HG03159 (cell line): Measurements from ENCODE around the gene GPT2.

ENCODE experiments used
- ATAC-seq: cut with Tn5 transposase; IDR thresholded peaks from one replicate; pipeline ENCODE4 v1.9.1; 2021; ENCODE audit warnings: mild to moderate bottlenecking, moderate library complexity; ENCODE audit not compliant: unreplicated experiment

GPT2 gene

DNA sequence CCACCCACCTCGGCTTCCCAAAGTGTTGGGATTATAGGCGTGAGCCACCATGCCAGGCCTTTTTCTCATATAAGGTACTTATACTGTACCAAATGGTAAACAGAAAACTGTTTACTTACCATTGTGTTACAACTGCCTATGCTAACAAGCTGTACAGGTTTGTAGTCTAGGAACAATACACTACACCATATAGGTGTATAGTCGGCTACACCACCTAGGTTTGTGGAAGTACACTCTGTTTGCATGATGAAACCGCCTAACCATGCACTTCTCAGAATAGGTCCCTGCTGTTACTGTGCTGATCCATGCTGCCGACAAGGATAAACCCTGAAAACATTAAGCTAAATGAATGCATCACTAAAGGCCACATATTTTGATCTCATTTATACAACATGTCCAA lies 70.4 kb downstream of the GPT2 start:
- no peak for ATAC-seq

DNA sequence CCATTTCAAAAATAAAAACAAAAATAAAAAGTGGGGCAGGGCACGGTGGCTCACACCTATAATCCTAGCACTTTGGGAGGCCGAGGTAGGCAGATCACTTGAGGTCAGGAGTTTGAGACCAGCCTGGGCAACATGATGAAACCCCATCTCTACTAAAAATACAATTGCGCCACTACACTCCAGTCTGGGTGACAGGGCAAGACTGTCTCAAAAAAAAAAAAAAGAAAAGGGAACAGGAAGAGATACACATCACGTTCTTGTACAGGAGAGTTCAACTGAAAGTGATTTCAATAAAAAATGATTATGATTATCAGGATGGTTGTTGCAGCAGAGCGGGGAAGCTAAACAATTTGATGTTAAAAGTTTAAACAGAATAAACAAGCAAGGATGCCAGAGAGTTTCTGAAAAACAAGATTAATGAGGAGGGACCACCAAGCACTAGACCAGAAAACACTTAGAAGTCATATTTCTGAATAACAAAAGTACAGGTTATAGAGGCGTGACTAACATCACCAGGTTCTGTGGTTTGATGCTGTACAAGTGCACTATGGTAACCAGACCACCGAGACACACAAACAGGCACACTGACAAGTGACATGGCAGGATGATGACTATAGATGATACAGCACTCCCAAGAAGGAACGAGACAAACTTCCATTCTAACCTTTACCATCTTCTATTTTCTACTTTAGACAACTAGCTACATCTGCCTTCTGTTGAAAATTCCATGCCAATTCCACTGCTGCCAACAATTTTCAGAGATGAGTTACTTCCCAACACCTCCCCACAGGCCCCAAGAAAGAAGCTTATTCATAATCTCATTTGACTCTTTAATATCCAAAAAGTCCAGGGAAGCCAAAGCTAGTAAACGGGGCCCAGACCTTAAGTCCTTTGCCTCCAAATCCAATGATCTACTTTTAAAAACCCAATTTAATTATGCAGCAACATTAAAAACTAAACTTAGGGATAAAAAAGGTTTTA lies 77.5 kb downstream of the GPT2 start:
- ATAC-seq: no peak

DNA sequence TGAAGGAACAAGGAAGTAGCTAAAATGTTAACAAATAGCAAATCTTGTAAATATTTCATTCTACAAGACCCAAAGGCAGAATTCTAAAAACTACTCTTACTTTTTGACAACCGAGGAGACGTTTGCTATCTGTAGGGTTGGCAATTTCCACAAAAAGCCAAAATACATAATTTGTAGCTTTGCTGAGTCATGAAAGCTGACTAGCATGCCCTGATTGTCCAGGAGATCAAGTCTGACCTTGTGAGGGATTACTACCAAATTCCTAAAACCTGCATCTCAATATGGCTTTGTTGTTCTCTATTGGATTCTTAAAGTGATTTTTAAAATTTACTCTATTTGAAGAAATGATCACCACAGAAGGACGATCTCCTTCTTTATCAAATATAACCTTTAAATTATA lies 78.5 kb downstream of the GPT2 start:
- ATAC-seq: no peak

DNA sequence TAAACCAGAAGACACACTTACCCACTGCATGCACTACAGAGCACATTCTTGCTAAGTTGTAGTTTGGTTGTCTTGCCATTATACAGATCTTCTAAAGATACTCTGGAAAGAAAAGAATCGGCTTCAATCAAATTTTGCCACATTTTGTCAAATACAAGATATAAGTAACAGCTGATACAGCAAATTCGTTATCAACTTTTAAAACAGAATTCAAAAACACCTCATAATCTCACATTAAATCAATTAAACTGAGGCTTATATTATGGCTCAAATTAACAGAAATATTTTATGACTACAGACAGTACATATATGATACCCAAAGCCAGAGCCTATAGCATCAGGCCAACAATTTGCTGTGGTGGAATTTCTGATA lies 83.9 kb downstream of the GPT2 start:
- ATAC-seq: no peak

DNA sequence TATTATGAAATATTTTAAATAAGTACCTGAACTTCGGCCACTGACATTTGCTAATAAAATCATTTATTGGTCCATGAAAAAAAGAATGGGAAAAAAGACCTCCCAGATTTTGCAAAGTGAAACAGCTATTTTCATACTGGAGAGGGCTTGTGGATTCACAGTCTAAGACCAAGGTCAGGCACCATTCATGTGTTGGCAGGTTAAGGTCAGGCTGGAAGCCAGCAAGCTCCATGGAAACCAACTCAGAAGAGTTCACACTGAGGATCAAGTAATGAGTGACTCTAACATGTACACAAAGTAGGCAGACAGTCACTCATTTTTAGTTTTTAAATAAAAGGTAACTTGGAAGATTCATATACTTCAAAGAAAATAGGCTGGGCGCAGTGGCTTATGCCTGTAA lies 85.9 kb downstream of the GPT2 start:
- ATAC-seq: no peak

DNA sequence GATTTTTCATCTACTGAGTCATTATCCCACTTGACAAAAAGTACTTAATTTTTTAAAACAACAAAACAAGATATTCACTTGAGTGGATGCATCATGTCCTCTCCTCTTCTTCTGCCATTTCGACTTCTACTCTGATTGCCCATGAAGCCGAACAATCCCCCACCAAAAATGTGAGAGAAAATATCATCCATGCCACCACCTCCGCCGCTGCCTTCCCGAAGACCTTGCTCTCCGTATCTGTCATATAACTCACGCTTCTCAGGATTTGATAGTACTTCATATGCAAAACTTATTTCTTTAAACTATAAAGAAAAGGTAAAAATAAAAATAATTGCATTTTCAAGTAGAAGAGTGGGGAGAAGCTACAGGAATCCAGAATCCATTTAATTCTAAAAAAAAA lies 87.1 kb downstream of the GPT2 start:
- ATAC-seq: no peak

DNA sequence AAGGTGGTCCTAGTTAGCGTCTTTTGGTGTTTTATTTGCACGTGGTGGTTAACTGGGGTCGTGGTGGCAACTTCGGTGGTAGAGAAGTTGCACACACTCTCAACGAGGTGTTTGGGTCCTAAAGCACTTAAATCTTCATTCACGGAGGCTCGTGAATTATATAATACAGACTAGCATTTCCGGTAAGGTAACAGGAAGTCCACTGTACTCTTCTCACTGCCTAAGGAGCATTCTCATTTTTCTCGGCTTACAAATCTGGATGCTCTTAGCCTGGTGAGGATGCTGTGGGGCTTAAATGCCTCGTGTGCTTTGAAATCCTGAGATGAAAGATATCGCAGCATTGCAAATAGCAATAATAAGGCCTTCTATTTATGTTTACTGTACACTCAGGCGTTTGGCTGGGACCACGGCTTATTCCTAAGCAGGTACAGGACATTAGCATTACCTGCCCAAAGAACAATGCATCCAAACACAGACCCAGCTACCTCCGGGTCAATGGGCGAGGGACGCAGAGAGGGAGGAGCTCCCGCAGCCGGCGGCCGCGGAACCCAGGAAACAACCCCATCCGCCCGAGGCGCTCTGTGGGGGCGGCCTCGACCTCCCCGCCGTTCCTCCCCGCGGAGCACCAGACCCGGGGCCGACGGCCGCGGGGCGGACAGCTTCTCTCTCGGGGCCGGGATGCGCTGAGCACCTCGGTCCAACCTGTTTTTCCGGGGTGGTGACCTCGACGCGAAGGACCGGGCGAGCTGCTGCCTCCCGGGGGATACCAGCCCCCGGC lies 88.5 kb downstream of the GPT2 start:
- ATAC-seq: peak; percentile 50

DNA sequence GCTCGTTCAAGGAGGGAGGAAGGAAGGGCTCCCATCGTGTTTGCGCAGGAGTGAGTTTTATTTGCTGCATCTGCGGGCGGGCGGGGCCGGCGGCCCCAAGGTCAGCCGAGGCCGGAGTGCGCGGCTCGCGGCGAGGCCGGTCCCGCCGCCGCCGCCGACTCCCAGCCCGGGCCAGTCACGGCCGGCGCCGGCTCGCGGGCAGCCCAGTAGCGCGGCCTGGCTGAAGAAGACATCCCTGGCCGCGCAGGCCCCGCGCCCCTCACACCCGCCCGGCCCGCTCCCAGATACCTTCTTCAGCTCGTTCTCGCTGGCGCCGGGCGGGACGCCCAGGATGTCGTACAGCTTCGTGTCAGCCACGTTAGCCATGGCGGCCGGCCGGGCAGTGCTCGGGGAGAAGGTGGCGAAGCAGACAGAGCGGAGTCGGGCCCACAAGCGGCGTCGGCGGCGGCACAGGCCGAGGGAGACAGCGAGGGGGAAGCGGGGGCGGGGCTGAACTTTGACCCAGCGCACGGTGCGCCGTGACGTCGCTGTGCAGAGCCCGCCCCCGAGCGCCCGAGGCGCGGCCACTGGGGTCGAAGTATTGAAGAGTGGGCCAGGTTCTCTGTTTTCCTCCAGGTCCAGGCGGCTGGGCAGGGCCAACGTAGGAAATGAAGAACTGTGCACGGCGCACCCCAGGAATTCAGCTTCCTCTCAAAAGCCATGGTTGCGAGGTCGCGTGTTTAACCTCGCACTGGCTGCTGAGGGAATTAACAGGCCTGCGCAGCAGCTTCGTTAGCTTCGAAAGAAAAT lies 89.2 kb downstream of the GPT2 start, which contains the start of gene DNAJA2:
Gene DNAJA2 (minus strand): TSS at position 468 of the 789 bp plus-strand sequence. CDS start 102 bp downstream, at position 366.
- ATAC-seq: peak; percentile 74

DNA sequence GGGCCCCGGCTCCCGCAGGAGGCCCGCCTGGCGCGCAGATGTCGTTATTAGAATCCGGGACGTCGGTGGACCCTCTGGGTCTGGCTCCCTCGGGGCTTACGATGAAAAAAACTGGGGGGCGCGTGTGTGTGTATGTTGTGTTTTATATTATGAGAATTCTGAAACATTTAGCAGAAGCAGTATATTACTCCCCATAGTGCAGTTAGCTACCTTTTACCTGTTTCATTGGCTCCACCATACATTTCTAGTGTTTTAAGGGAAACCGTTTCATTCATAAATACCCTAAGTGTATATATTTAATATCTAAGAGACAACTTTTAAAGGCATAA lies 89.8 kb downstream of the GPT2 start:
- no peak for ATAC-seq

DNA sequence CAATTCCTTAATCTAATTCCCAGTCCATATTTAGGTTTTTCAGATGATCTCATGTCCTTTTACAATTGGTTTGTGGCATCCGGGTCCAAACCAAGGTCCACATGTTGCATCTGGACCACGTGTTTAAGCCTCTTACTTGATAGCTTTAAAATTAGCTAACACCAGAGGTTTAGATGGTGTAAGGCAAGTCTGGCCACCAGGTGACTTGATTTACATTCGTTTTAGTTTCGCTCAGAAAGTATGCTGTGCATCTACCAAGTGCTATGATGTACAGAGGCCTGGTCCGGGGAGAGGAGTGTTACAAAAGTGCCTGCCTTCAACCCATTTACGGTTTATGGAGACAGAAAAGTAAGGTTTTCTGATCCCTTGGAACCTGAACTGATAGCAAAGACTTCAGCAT lies 90.2 kb downstream of the GPT2 start:
- ATAC-seq: peak; percentile 30

DNA sequence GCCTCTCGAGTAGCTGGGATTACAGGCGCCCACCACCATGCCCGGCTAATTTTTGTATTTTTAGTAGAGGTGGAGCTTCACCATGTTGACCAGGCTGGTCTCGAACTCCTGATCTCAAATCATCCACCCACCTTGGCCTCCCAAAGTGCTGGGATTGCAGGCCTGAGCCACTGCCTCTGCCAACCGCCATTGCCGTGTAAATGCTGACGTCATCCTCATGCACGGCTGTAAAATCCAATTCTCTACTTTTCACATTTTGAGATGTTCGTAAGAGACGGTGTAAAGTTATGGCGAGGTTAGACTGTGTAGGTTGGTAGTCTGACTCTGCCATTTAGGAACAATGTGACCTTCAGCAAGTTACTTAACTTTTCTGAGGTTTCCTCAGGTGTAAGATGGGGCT lies 91.0 kb downstream of the GPT2 start:
- ATAC-seq: no peak

DNA sequence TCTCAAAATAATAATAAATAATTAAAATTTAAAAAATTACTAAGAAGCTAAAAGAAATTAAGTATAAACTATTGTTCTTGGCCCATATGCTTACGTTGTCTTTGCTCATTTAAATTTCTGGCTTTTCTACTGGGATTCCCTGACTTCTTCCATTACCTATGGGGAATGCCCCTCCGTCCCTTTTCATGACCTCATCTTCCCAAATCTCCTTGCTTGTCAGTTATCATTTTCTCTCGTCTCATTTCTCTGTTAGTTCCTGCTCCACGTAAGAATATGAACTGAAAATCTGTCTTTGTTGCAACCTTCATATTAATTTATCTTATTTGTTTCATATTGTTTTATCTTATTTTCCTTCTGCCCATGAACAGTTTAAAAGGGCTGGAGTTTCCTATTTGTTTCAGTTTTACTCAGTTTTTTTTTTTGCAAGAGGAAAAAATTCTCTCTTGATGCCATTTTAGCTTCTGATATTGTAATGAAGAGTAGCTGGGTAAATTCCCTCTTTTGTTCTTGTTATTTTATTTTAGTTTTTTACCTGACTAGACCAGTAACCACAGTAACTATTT lies 91.8 kb downstream of the GPT2 start:
- ATAC-seq: no peak

DNA sequence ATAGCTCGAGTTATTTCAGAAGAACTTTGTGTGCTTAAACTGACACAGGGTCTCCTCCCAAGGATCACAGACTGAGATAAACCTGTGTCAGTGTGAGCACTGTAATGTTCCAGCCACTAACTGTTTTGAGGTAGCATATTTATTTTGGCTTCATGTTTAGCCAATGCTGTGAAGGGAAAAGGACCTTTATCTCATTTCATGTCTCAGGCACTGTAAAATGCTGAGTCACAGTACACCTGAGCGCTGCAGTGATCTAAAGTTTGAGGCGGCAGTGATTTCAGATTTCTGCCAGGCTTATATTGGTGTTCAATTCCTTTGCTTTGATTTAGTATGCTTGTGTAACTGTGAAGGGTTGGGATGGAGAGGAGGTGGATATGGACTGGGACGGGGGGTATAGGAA lies 92.4 kb downstream of the GPT2 start:
- no peak for ATAC-seq
